HCT116 (cell line): Measurements from ENCODE around the gene MPP4. TPM values are rescaled to one million over a fixed set of nuclear protein-coding genes. Genes with fewer than 3 reads are reported as not detected.

ENCODE experiments used
- ATAC-seq: fragments of 200-7000 bp; cut with Tn5 transposase; 2 replicates; pipeline ENCODE4 v1.9.1; 2020; ENCODE audit warnings: mild to moderate bottlenecking, moderate library complexity
- BruUV-seq: library from RNA; stranded (reverse); fragments of 400-500 nt; replicated peaks from 2 replicates; lab custom pipeline; 2021; lab: Mats Ljungman, UMichigan
- CTCF ChIA-PET: fragments of 300-600 bp; sonication (Branson Sonifier 250); formaldehyde crosslinking; loops from one replicate; lab custom pipeline; 2021; ENCODE audit warnings: antibody characterized with exemption; lab: Charles Lee
- POLR2A ChIA-PET: fragments of 300-600, 350-600 bp; sonication (Branson Sonifier 250); formaldehyde crosslinking; loops from one replicate; lab custom pipeline; 2021; ENCODE audit warnings: antibody characterized with exemption; lab: Charles Lee
- RAD21 ChIA-PET, 2 experiments: fragments of 300-600 bp; sonication (Branson Sonifier 250); formaldehyde crosslinking; loops; one replicate each; lab custom pipeline; 2023; ENCODE audit warnings: low total read pairs in 2 of 2; ENCODE audit not compliant: uncharacterized antibody in 2 of 2, unreplicated experiment in 2 of 2, low non-redundant PET in 1 of 2; lab: Charles Lee
- DNase-seq: peaks from one replicate; pipeline ENCODE4 v3.0.0-alpha.2; 2010; ENCODE audit warnings: low read depth, low spot score
- H2AFZ ChIP-seq: fragments of 200-600 bp; shearing (Covaris generic), sonication (generic); 2 replicates; pipeline ENCODE4 v1.6.1; 2017; ENCODE audit warnings: low read depth, mixed run types, mixed read lengths, antibody characterized with exemption, low read length; ENCODE audit not compliant: poor library complexity, severe bottlenecking
- H3K27ac ChIP-seq: 2 replicates; pipeline ENCODE4 v1.5.1; 2012; ENCODE audit warnings: low read depth, low read length
- H3K27me3 ChIP-seq: fragments of 200-600 bp; sonication (generic); 2 replicates; pipeline ENCODE4 v1.6.1; 2016; ENCODE audit warnings: mixed run types, low read length, mixed read lengths; ENCODE audit not compliant: insufficient read depth
- H3K36me3 ChIP-seq, 2 experiments: fragments of 200-500 bp in 1 of 2; fragments of 200-600 bp in 1 of 2; sonication (Bioruptor generic) in 1 of 2; sonication (generic) in 1 of 2; 2 replicates each; pipeline versions ENCODE4 v1.5.1 to v1.6.1; 2014 to 2016; ENCODE audit warnings: low read length in 2 of 2, inconsistent platforms in 1 of 2, mixed read lengths in 1 of 2, mixed run types in 1 of 2; ENCODE audit not compliant: insufficient read depth in 2 of 2, control insufficient read depth in 1 of 2
- H3K4me1 ChIP-seq, 2 experiments: fragments of 200-600 bp in 1 of 2; sonication (generic) in 1 of 2; 2 replicates each; pipeline versions ENCODE4 v1.5.1 to v1.6.1; 2012 to 2017; ENCODE audit warnings: low read length in 2 of 2, inconsistent platforms in 1 of 2, mild to moderate bottlenecking in 1 of 2, mixed read lengths in 1 of 2, mixed run types in 1 of 2, moderate library complexity in 1 of 2; ENCODE audit not compliant: insufficient read depth in 2 of 2, control insufficient read depth in 1 of 2
- H3K4me2 ChIP-seq: fragments of 200-600 bp; sonication (generic); 2 replicates; pipeline ENCODE4 v1.6.1; 2017; ENCODE audit warnings: mixed run types, low read length, mixed read lengths
- H3K4me3 ChIP-seq, 2 experiments: fragments of 200-600 bp in 1 of 2; sonication (generic) in 1 of 2; replicated peaks in 1 of 2; 2 replicates each; pipeline ENCODE4 v1.5.1; 2011 to 2016; ENCODE audit warnings: low read length in 2 of 2, control low read depth in 1 of 2, low read depth in 1 of 2, mild to moderate bottlenecking in 1 of 2, mixed read lengths in 1 of 2, mixed run types in 1 of 2
- H3K79me2 ChIP-seq: fragments of 200-600 bp; sonication (generic); 2 replicates; pipeline ENCODE4 v1.6.1; 2017; ENCODE audit warnings: mild to moderate bottlenecking, mixed run types, low read length, moderate library complexity, mixed read lengths; ENCODE audit not compliant: insufficient read depth
- H3K9ac ChIP-seq: fragments of 200-600 bp; sonication (generic); 2 replicates; pipeline ENCODE4 v1.6.1; 2016; ENCODE audit warnings: low read length, mixed read lengths
- H3K9me2 ChIP-seq: fragments of 200-600 bp; sonication (generic), shearing (Covaris generic); 2 replicates; pipeline ENCODE4 v1.6.1; 2017; ENCODE audit warnings: mixed run types, mild to moderate bottlenecking, moderate library complexity; ENCODE audit not compliant: insufficient read depth
- H3K9me3 ChIP-seq, 2 experiments: fragments of 200-500 bp in 1 of 2; fragments of 200-600 bp in 1 of 2; sonication (Bioruptor generic) in 1 of 2; sonication (generic) in 1 of 2; 2 replicates each; pipeline ENCODE4 v1.6.1; 2014 to 2017; ENCODE audit warnings: low read length in 2 of 2, mixed read lengths in 2 of 2, inconsistent platforms in 1 of 2, low read depth in 1 of 2, mild to moderate bottlenecking in 1 of 2, mixed run types in 1 of 2, moderate library complexity in 1 of 2; ENCODE audit not compliant: control insufficient read depth in 1 of 2, insufficient read depth in 1 of 2
- H4K20me1 ChIP-seq: fragments of 200-600 bp; sonication (generic), shearing (Covaris generic); 2 replicates; pipeline ENCODE4 v1.6.1; 2017; ENCODE audit warnings: mixed run types, mild to moderate bottlenecking, moderate library complexity; ENCODE audit not compliant: insufficient read depth
- ATF3 ChIP-seq: IDR thresholded peaks from 2 replicates; pipeline ENCODE4 v1.6.1; 2012
- CEBPB ChIP-seq: IDR thresholded peaks from 2 replicates; pipeline ENCODE4 v1.6.1; 2012; ENCODE audit warnings: low read depth
- CTCF ChIP-seq, 3 experiments: fragments of 200-600 bp in 1 of 3; sonication (generic) in 1 of 3; IDR thresholded peaks in 2 of 3; conservative IDR thresholded peaks in 1 of 3; 2 replicates each; pipeline ENCODE4 v1.5.1; 2012 to 2017; ENCODE audit warnings: low read depth in 2 of 3, low read length in 2 of 3, antibody characterized with exemption in 1 of 3, borderline replicate concordance in 1 of 3, control low read depth in 1 of 3, mild to moderate bottlenecking in 1 of 3, mixed read lengths in 1 of 3, mixed run types in 1 of 3, moderate library complexity in 1 of 3; ENCODE audit not compliant: insufficient read depth in 1 of 3
- EGR1 ChIP-seq: IDR thresholded peaks from 2 replicates; pipeline ENCODE4 v1.6.1; 2012; ENCODE audit warnings: low read depth
- ELF1 ChIP-seq: IDR thresholded peaks from 2 replicates; pipeline ENCODE4 v1.6.1; 2012; ENCODE audit warnings: low read depth, borderline replicate concordance
- EZH2 ChIP-seq: fragments of 200-600 bp; sonication (generic); IDR thresholded peaks from 2 replicates; pipeline ENCODE4 v1.6.1; 2017; ENCODE audit warnings: antibody characterized with exemption, mixed run types
- EZH2phosphoT487 ChIP-seq: fragments of 200-600 bp; IDR thresholded peaks from 2 replicates; pipeline ENCODE4 v1.6.1; 2018; ENCODE audit warnings: antibody characterized with exemption, borderline replicate concordance
- FOSL1 ChIP-seq: IDR thresholded peaks from 2 replicates; pipeline ENCODE4 v1.6.1; 2012; ENCODE audit warnings: low read depth
- JUND ChIP-seq: IDR thresholded peaks from 2 replicates; pipeline ENCODE4 v1.6.1; 2012
- POLR2A ChIP-seq: IDR thresholded peaks from 2 replicates; pipeline ENCODE4 v1.7.0; 2011; ENCODE audit warnings: borderline replicate concordance; ENCODE audit not compliant: insufficient read depth, insufficient read length; ENCODE audit errors: extremely low read depth
- POLR2AphosphoS5 ChIP-seq: IDR thresholded peaks from 2 replicates; pipeline ENCODE4 v1.6.1; 2011; ENCODE audit warnings: mild to moderate bottlenecking, low read depth, low read length, moderate library complexity
- RAD21 ChIP-seq: IDR thresholded peaks from 2 replicates; pipeline ENCODE4 v1.6.1; 2012; ENCODE audit warnings: low read depth, mild to moderate bottlenecking
- REST ChIP-seq: IDR thresholded peaks from 2 replicates; pipeline ENCODE4 v1.6.1; 2012; ENCODE audit warnings: low read depth
- SIN3A ChIP-seq: IDR thresholded peaks from 2 replicates; pipeline ENCODE4 v1.6.1; 2012; ENCODE audit warnings: low read depth
- SP1 ChIP-seq: IDR thresholded peaks from 2 replicates; pipeline ENCODE4 v1.6.1; 2012; ENCODE audit warnings: low read depth
- SRF ChIP-seq: IDR thresholded peaks from 2 replicates; pipeline ENCODE4 v1.6.1; 2012; ENCODE audit warnings: low read depth
- TCF7L2 ChIP-seq: IDR thresholded peaks from 2 replicates; pipeline ENCODE4 v1.7.0; 2011; ENCODE audit warnings: borderline replicate concordance, inconsistent platforms; ENCODE audit not compliant: insufficient read depth, insufficient read length; ENCODE audit errors: extremely low read depth
- YY1 ChIP-seq: IDR thresholded peaks from 2 replicates; pipeline ENCODE4 v1.6.1; 2011; ENCODE audit warnings: low read length, low read depth, moderate library complexity, mild to moderate bottlenecking; ENCODE audit not compliant: insufficient replicate concordance; ENCODE audit errors: extremely low read depth
- ZFX ChIP-seq: fragments of 450-650 bp; IDR thresholded peaks from 2 replicates; pipeline ENCODE4 v1.6.1; 2017
- ZNF274 ChIP-seq: fragments of 200-500 bp; sonication (Bioruptor generic); IDR thresholded peaks from 2 replicates; pipeline ENCODE4 v1.6.1; 2014; ENCODE audit warnings: mild to moderate bottlenecking, low read depth, low read length, inconsistent platforms
- intact Hi-C: fragments of 100-400 bp; cut with micrococcal nuclease; formaldehyde crosslinking; loops from 2 replicates; pipeline ENCODE4 v1.10.0; 2022
- total RNA-seq: library from RNA; stranded (reverse); gene quantifications from one replicate; pipeline ENCODE4 v1.2.1, GENCODE V29; 2021; ENCODE audit not compliant: unreplicated experiment

Gene MPP4
- total RNA-seq, 1 experiment from 2014 or later = 0.32 TPM

GRCh38 chr2:201678401-201678800, 20.0 kb downstream of the MPP4 start:
- no peak for ATAC-seq
- no TSS peak for BruUV-seq
- TF ChIP-seq JUND = no peak
- no peak for TF ChIP-seq POLR2AphosphoS5
- TF ChIP-seq EZH2phosphoT487 = no peak
- TF ChIP-seq SP1 = no peak
- no peak for TF ChIP-seq RAD21
- no peak for TF ChIP-seq SRF
- no peak for TF ChIP-seq EZH2
- no peak for TF ChIP-seq ELF1
- no peak for TF ChIP-seq ZFX
- no peak for TF ChIP-seq CTCF (IDR thresholded peaks at IDR 0.05 in 2 of 3, conservative IDR thresholded peaks at IDR 0.05 in 1 of 3; ENCODE audit: borderline replicate concordance in 1 of 3, insufficient read depth in 1 of 3, low read depth in 2 of 3, low read length in 2 of 3)
- TF ChIP-seq CEBPB = no peak
- TF ChIP-seq ATF3 = no peak
- no peak for TF ChIP-seq YY1
- no peak for TF ChIP-seq REST
- no peak for TF ChIP-seq TCF7L2
- no peak for TF ChIP-seq SIN3A
- no peak for TF ChIP-seq ZNF274
- TF ChIP-seq EGR1 = no peak
- TF ChIP-seq FOSL1 = no peak
- TF ChIP-seq POLR2A = no peak
- TF ChIP-seq, all 23 proteins: peak for 0

More at GRCh38 chr2:201678401-201678800, 20.0 kb downstream of the MPP4 start:
- H3K27me3 ChIP-seq = no peaks in the 10 kb centered on the region
- ChIA-PET POLR2A (no interaction called here), CTCF (no interaction called here), RAD21 (no interaction called here)
- no peak overlapping the region for H2AFZ ChIP-seq
- no peaks in the 10 kb centered on the region for H3K79me2 ChIP-seq
- H3K9me3 ChIP-seq = no peaks in the 10 kb centered on the region
- no peaks in the 10 kb centered on the region for H3K36me3 ChIP-seq
- H3K4me2 ChIP-seq = no peak overlapping the region
- H3K9me2 ChIP-seq = no peaks in the 10 kb centered on the region
- H3K27ac ChIP-seq = no peak overlapping the region
- no peak overlapping the region for H3K4me3 ChIP-seq
- no peaks in the 10 kb centered on the region for H3K4me1 ChIP-seq
- no peak overlapping the region for H3K9ac ChIP-seq
- intact Hi-C loops = no loop called here
- no peaks in the 10 kb centered on the region for H4K20me1 ChIP-seq
- no peak for DNase-seq
